NCI-H1105 (cell line): ENCODE data around the gene B4GAT1.
A peak's percentile ranks its signal among the peaks of the same experiment; 100 is the strongest.

Source experiments
- DNase-seq: peaks from one replicate; lab custom pipeline; 2025; lab: John Stamatoyannopoulos, UW

Gene B4GAT1

DNA sequence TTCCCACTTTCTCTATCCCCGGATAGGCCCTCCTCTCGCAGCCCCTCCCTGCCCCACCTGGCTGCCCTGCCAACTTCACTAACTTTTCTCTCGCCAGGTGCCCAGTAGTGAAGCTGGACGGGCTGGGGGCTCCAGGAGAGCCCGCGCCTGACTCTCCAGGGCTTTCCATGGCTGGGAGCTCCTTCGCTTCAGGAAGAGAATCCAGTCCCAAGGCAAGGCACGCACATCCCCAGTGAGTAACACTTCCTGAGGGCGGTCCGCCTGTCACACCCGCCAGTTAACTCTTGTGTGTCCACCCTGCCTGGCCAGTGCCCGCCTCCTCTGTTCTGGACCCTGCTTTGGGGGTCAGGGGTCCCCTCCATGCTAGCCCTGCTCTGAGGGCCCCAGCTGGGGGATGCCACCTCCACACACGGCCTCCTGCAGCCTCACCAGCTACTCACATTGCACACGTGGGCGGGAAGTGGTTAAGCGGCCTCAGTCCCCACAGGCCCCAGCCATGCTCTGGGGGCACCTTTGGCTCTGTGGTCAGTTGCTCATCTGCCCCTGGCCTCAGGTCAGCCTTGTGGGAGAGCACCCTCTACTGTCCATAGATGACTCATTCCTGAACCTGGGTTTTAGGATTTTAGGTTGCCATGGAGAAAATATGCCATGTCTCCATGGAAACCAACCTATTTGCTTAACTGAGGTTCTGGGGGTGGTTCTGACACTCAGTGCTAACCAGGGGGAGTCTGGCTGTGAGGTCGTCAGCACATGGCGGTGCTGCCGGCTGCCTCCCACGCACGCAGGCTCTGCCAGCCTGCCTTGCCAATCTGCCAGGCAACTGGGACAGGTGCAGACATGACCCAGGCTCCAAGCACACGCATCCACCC is 11.0 kb downstream of the B4GAT1 start, which contains the start of gene RIN1:
Gene RIN1 (minus strand): TSS at position 201 of the 869 bp plus-strand sequence. CDS start 32 bp downstream, at position 169.
- peak; percentile 62 for DNase-seq

DNA sequence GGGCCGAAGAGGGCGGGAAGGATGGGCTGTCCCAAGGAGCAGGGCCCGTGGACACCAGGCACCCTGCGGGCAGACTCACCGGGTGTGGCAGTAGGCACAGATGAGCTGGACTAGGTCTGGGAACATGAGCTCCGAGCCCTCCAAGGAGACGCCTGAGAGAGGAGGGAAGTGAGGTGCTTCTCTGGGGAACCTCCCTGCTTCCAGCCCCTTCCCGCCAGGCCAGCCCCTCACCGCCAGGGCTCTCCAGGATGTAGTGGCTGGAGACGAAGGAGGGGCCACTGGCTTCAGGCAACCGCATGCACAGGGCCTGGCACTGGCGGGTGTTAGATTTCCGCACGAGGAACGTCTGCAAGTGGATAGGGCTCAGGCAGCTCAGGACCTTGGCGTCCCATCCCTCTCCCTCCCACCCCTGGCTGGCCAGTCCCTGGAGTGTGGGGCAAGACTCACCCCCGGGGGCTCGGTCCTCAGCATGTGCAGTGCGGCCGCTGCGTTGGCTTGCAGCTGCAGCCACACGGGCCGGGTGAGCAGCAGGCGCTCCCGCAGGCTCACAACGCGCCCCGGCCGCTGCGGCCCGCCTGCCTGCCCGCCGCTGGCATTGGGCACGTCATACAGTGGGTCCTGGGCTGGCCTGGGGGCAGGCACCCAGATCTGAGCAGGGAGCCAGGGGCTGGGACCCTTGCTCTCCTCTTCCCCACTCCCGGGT is 11.7 kb downstream of the B4GAT1 start:
- no peak for DNase-seq

DNA sequence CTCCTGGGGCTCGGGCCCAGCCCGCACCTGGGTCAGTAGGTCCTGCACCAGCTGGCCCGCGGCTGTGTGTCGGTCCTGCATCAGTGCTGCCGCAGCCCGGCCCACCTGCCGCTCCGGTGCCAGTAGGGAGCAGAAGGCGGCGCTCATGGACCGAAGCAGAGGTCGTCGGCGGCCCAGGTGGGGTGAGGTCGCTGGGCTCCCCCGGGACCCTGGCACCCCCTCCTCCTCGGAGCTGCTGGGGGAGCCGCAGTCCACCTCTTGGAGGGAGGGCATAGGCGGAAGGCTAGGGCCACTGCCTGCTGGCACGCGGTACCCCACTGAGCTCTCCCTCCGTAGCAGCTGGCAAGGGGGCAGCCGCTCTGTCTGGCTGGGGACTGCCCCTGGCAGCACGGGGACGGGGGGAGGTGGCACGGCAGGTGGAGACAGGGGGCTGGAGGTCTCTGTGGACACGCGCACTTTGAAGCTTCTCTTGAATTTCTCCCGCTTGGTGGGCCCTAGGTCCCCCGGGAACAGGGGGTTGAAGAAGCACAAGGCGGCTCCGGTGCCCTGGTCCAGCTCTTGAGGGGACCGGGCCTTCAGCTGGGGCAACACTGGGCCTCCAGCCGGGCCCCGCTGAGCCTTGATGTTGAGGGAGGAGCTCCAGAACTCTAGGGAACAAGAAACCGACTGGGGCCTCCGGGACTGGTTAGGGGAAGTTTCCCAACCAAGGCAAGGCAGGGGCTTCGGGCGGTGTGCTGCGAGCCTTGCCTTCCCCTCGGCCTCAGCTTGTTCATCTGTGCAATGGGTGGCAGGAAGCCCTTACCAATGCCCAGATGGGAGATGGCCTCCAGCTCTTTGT is 12.6 kb downstream of the B4GAT1 start:
- DNase-seq, result no peak

DNA sequence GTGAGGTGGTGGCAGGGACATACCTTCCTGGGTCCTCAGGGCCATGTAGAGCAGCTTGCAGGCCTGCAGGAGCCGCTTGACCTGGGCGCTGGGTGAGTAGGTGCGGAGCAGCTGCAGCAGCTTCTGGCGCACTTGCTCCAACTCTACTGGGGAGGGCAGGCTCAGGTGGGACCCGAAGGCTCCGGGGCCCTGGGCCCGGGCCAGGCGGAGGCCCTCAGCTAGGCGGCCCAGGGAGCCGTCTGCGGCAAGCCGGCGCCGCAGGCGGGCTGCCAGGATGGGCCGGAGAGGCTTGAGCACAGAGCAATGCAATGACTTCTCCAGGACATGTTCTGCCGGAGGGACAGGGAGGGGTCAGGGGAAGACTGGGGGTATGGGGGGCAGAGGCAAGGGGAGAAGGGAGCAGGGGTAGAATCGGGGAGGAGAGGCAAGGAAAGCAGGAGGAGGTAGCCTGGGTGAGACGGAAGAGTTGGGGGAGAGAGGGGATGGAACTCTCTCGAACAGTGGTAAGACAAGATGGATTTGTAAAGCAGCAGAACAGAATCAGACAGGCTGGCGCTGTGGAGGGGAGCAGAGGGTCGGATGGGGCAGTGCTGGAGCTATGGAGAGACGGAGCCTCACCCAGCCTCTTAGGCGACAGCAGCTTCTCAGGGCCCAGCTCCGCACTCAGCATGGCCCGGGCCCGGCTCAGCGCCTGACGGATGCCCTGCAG is 13.4 kb downstream of the B4GAT1 start:
- no peak for DNase-seq

DNA sequence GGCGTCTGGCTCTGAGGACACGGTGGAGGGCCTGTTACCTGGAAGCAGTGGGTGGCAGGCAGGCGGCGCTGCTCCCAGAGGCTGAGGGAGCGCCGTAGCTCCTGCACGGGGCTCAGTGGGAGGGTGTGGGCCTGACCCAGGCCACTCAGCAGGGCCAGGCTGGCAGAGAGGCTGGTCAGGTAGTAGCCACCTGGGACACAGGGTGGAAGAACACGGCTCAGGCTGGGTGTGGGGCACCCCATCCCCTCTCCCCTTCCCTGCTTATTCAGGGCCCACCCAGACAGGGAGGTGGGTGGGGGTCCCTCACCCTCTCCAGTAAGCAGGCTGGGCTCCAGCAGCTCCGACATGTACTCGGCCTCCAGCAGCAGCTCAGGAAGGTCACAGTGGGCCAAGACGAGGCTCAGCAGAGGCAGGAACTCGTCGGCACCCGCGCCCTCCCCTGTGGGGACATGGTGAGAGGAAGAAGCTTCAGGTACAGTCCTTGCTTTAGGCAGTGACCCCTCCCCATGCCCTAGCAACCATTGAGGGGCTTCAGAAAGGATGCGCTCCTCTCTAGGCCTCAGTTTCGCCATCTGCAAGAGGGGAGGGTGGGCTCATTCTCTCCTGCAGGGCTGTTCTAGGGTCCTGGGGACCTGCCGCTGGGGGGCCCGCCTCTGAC is 14.1 kb downstream of the B4GAT1 start:
- DNase-seq, result no peak

DNA sequence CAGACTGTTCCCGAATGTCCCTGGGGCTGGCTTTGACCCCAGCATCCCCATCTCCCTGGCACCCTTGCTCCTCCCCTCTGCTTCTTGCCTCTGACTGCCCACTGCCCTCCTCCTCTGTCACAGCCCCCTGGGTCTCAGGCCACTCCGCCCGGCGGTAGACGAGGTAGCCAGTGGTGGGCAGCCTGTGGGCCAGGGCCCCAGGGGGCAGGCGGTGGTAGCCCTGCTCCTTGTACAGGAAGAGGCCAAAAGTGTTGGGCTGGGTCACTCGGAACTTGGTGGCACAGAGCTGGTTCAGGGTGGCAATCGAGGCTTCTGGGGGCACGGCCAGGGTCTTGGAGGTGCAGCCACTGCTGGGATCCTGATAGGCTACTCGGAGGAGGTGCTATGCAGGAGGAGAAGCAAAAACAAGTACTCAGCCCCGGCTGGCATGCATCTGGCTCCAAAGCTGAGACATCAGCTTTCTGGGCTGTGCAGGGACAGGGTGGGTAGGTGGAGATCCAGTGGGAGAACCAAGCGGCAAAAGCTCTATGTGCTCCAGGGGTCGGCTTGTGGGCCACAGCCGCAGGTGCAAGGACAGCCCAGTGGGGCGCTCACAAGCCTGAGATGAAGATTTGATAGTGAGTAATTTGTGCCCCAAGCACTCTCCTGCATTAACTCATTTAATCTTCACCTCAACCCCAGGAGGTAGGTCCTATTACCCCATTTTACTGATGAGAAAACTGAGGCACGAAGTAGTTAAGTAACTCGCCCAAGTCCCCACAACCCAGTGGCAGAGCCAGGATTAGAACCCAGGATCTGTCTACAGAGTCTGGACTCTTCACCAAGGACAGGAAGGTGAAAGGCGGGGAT is 14.8 kb downstream of the B4GAT1 start:
- no peak for DNase-seq

DNA sequence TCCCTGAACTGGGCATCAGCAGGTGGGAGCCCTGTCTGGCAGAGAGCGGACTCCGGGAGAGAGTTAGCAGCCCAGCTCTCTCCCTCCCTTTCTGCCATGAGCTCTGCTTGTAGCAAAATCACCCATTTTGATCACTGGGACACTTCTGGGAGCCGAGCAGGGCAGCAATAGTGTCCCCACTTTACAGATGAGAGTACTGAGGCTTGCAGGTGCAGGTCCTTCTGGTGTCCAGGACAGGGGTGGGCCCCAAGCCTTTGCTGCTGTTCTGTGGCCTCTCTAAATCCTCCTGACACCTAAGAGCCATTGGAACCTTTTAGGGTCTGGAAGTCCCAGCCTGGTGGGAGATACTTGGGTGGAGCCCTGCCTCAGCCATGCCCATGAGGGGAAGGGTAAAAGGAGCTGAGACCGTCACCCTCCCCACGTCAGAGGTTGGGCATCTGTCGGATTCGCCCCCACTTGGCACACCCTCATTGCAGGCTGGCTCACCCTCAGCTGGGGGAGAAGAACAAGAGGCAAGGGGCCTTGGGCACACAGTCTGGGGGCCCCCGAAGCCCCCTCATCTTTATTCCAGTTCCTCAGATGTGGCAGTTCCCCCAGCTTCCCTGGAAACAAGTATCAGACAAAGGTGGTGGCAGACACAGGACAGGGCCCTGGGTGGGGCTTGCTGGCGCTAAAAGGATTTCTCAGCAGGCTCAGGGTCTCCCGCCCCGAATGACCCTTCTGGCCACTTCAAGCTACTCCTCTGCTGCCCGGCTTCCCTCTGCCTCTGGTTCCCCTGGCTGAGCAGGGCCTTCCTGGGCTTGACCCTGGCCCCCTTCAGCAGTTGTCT is 15.7 kb downstream of the B4GAT1 start:
- DNase-seq, result no peak

DNA sequence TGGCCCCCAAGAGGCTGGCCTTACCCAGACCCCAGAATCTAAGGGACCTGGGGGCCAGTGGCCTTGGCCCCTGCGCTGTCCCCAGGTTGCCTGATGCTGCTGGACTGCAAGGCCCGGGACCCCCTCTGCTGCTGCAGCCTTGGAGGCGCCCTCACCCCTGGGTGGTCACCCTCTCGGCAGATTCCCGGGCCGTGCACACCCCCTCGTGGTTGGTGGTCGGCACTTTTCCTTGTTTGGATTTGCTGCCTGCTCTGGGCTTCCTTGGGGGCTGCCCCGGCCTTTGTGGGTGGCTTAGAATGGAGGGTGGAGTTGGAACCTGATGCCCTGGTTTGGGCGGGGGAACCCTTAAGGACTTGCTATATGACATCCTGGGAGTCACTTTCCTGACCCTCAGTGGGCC is 16.5 kb downstream of the B4GAT1 start:
- DNase-seq, result no peak

DNA sequence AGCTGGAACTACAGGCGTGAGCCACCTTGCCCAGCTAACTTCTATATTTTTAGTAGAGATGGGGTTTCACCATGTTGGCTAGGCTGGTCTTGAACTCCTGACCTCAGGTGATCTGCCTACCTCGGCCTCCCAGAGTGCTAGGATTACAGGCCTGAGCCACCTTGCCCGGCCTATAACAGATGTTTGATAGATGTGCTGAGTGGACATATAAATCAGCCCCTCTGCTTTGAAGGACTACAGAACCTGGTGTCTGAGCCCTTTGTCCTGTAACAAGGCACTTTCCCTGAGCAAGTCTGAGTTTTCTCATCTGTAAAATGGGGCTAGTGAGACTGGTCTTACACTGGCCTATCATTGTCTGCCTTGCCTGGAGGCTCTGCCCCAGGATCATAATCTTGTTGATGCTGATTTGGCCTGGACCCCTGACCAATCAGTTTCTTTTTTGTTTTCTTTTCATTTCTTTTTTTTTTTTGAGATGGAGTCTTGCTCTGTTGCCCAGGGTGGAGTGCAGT is 18.2 kb downstream of the B4GAT1 start:
- DNase-seq, result no peak

DNA sequence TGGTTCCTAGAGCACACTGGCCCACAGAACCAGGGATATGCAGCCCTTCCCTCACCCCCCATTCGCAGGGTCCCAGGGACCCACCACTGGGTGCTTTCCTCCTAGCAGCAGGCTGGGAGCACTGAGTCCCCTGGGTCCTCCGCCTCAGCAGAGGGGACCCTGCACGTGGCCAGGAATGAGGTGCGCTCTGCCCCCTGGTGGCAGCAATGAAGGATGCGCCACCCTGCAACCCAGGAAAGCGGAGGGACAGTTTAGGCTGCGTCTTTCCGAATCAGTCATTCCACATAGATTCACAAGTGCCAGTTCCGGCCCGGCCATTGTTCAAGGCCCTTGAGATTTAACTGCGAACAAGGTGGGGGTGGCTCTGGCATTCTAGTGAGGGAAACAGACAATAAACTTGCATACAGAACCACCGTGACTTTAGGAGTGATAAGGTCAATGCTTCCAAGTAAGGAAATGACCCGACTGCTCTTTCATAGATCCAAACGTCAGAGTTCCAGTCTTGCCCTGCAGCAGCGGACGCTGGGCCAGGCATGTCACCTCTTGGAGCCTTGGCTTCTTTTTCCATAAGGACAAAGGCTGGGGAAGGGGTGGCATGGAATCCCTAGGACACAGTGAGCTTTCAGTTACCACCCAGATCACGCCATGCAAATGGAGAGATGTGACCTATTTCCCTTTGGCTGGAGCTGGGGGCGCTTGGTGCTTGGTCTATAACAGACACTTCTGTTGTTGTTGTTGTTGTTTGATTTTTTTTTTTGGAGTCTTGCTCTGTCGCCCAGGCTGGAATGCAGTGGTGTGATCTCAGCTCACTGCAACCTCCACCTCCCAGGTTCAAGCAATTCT is 18.9 kb downstream of the B4GAT1 start:
- DNase-seq, result peak; percentile 44

DNA sequence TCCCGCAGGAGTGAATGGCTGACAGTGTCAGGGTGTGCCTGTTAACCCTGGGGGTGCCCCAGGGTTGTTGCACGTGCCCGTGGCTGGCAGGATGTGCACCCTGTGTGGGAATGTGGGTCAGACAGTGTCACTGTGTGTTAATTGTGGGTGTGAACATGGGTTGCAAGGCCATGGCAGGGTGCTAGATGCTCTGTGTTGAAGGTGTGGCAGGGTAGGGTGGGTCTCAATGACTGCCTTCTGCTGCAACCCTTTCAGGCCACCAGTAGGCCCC is 19.5 kb downstream of the B4GAT1 start:
- no peak for DNase-seq

DNA sequence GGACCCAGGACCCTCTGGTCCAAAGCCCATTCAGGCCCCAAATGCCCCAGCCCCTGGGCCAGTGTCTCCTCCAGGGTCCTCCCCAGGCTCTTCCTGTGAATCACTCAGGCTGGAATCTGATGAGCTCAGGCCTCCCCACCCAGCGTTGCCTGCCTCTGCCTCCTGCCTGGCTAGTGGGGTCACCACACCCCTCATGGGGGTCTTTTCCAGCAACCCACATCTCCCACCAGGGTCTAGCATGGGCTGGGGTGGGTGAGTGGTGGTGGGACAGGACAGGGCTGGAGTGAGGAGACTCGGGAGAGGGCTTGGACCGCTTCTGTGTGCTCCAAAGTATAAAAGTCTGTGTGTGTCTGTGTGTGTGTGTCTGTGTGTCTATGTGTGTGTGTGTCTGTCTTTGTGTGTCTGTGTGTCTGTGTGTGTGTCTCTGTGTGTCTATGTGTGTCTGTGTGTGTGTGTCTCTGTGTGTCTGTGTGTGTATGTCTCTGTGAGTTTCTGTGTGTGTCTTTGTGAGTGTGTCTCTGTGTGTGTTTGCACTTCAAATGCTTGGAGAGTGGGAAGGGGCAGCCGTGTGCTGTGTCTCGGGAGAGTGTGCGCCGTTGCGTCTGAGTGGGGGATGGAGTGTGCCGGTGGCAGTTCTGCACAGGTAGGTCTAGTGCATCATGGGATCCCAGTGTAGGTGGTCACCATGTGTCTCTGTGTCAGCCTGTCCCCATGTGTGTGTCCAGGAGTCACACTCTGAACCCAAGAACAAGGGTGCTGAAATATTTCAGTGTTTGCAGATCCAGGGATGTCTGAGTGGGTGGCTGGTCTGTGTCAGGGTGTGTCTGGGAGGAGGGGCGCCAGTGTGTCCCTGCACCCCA is 20.0 kb downstream of the B4GAT1 start:
- no peak for DNase-seq

DNA sequence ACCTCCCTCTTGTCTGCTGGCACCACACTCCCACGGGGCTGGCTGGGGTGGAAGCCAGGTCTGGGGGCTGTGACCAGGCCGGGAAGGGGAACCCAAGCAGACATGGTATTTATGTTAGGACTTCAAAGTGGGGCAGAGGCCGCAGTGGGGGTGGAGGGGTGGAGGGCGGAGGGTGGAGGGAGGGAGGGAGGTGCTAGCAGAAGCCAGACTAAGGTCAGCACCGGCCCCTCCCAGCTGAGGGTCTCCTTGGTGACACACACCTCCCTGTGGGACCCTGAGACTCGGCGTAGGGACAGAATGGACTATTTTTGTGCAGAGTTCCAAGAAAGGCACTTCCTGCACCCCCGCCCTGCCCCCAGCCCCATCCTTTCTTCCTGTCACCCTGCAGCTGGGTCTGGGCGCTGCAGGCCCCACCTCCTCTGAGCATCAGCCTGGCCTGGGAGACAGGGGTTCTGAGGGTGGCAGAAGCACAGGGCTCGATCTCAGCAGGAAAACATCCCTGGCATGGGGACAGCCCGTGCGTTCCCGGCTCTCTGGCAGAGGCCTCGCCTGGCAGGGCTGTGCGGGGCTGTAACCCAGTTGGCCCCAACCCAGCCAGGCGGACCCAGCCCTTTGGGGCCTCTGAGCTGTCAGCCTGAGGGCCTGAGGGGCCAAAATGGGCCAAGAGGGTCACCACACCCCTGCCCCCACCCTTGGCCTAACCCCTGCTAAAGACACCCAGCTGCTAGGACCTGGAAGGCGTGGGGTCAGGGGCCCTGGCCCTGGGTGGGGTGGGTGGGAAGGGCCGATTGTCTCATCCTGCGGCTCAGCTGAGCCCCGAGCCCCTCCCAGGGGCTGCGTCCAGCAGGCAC is 20.9 kb downstream of the B4GAT1 start:
- no peak for DNase-seq

DNA sequence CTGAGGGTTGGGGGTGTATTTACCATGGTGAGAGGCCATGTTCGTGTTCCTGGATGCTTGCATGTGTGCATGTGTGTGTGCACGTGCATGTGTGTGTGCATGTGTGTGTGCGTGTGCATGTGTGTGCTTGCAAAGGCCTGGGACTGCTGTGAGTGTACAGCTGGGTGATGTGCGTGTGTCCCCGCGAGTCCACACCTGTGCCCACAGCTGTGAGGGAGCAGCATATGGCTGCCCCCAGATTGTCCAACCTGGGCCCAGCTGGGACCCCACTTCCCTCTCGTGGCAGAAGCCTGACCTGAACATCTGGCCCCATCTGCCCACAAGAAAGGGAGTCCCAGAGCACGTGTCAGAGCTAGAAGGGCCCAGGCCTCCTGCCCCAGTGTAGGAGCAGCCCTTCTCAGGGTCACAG is 22.2 kb downstream of the B4GAT1 start:
- DNase-seq, result no peak

DNA sequence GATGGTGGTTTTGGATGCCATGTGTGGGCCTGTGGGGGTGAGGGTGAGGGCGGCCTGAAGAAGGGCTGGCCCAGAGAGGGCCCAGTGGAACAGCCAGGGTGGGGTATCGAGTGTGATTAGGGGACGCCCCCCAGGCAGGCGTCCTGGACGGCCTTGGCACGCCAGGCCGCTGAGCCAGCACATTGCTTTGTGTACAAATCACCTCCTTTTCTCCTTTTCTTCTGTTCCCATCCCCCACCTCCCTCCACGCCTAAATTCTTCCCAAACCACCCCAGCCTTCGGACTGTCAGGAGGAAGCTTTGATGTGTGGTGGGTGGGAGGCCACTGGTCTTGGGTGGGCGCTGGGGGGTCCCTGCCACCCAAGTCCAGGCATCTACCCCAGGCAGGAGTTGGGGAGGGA is 22.8 kb downstream of the B4GAT1 start:
- no peak for DNase-seq

DNA sequence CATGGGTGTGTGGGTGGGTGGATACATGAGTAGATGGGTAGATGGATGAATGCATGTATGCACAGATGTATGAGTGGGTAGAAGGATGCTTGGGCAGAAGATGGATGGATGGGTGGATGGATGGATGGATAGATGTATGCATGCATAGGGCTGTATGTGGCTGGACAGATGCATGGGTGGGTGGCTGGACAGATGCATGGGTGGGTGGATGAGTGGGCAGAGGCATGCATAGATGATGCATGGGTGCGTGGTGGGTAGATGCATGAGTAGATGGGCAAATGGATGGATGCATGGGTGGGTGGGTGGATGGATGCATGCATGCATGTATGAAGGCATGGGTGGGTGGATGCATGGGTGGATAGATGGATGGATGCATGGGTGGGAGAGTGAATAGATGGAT is 23.7 kb downstream of the B4GAT1 start:
- DNase-seq, result no peak
